GM12878 (cell line): ENCODE measurements around the gene UTF1. TPM values are rescaled to one million over a fixed set of nuclear protein-coding genes. Genes with fewer than 3 reads are reported as not detected.
A peak's percentile ranks its signal among the peaks of the same experiment; 100 is the strongest.

Experiments used
- ATAC-seq: fragments of 200-7000 bp; cut with Tn5 transposase; 3 replicates; pipeline ENCODE4 v1.9.1; 2020; ENCODE audit warnings: mild to moderate bottlenecking, moderate library complexity
- BruUV-seq: library from RNA; stranded (reverse); fragments of 400-500 nt; replicated peaks from 2 replicates; lab custom pipeline; 2021; lab: Mats Ljungman, UMichigan
- CTCF ChIA-PET: fragments of 300-600 bp; sonication (Branson Sonifier 250); formaldehyde crosslinking; extraction: SDS; loops from one replicate; lab custom pipeline; 2021; ENCODE audit warnings: inconsistent platforms; lab: Yijun Ruan, JAX
- POLR2A ChIA-PET: fragments of 350-600 bp; formaldehyde crosslinking; extraction: SDS; loops from one replicate; lab custom pipeline; 2021; ENCODE audit warnings: inconsistent platforms; lab: Charles Lee
- RAD21 ChIA-PET: fragments of 300-600 bp; sonication (Branson Sonifier 250); formaldehyde crosslinking; loops from one replicate; lab custom pipeline; 2023; ENCODE audit warnings: antibody characterized with exemption; ENCODE audit not compliant: unreplicated experiment; lab: Charles Lee
- SMC1A ChIA-PET: fragments of 300-600 bp; sonication (Branson Sonifier 250); formaldehyde crosslinking; loops from one replicate; lab custom pipeline; 2023; ENCODE audit not compliant: unreplicated experiment, uncharacterized antibody; lab: Charles Lee
- DNase-seq: peaks from one replicate; pipeline ENCODE4 v3.0.0-alpha.2; 2011; ENCODE audit warnings: low read depth, low spot score
- FAIRE-seq: peaks from 3 replicates; lab custom pipeline; 2011; peaks lifted over from hg19 to GRCh38; lab: Jason Lieb, UNC
- H2AFZ ChIP-seq: 2 replicates; pipeline ENCODE4 v1.6.0; 2011; ENCODE audit warnings: low read depth, low read length, control low read depth; ENCODE audit not compliant: control insufficient read depth
- H3K27ac ChIP-seq: 2 replicates; pipeline ENCODE4 v1.5.1; 2011; ENCODE audit warnings: control low read depth; ENCODE audit not compliant: control insufficient read depth, insufficient read depth
- H3K27me3 ChIP-seq, 2 experiments: replicated peaks in 1 of 2; 2 replicates each; pipeline versions ENCODE4 v1.6.0 to v1.6.1; 2011; ENCODE audit warnings: low read length in 1 of 2; ENCODE audit not compliant: control insufficient read depth in 2 of 2, insufficient read depth in 2 of 2
- H3K36me3 ChIP-seq, 2 experiments: 2 replicates each; pipeline ENCODE4 v1.5.1; 2011; ENCODE audit warnings: low read length in 1 of 2; ENCODE audit not compliant: control insufficient read depth in 2 of 2, insufficient read depth in 2 of 2
- H3K4me1 ChIP-seq: 2 replicates; pipeline ENCODE4 v1.6.1; 2011; ENCODE audit warnings: mild to moderate bottlenecking, low read length, moderate library complexity, mixed read lengths; ENCODE audit not compliant: control insufficient read depth, insufficient read depth
- H3K4me2 ChIP-seq: 2 replicates; pipeline ENCODE4 v1.6.0; 2011; ENCODE audit warnings: control low read depth; ENCODE audit not compliant: control insufficient read depth, insufficient read depth
- H3K4me3 ChIP-seq: fragments of 200-600 bp; sonication (generic); 2 replicates; pipeline ENCODE4 v1.5.1; 2016
- H3K79me2 ChIP-seq: 2 replicates; pipeline ENCODE4 v1.6.0; 2011; ENCODE audit warnings: low read length; ENCODE audit not compliant: control insufficient read depth, insufficient read depth
- H3K9ac ChIP-seq: 2 replicates; pipeline ENCODE4 v1.8.0; 2011; ENCODE audit warnings: low read length, control low read depth, mixed read lengths; ENCODE audit not compliant: control insufficient read depth, insufficient read depth
- H3K9me3 ChIP-seq: replicated peaks from 3 replicates; pipeline ENCODE4 v1.5.1; 2011; ENCODE audit warnings: mild to moderate bottlenecking, low read length; ENCODE audit not compliant: control insufficient read depth, insufficient read depth
- H4K20me1 ChIP-seq: 2 replicates; pipeline ENCODE4 v1.6.0; 2011; ENCODE audit not compliant: control insufficient read depth, insufficient read depth
- CREB1 ChIP-seq: IDR thresholded peaks from 2 replicates; pipeline ENCODE4 v1.6.1; 2012; ENCODE audit warnings: low read depth, mild to moderate bottlenecking, inconsistent platforms
- EGR1 ChIP-seq, 2 experiments: IDR thresholded peaks; 1 replicate in 1 of 2; 2 replicates in 1 of 2; pipeline ENCODE4 v1.6.1; 2011 to 2012; ENCODE audit warnings: low read depth in 2 of 2, low read length in 2 of 2, borderline replicate concordance in 1 of 2, mild to moderate bottlenecking in 1 of 2, moderate library complexity in 1 of 2
- HDGF ChIP-seq: fragments of 450-650 bp; IDR thresholded peaks from 2 replicates; pipeline ENCODE4 v1.6.1; 2016; ENCODE audit warnings: antibody characterized with exemption
- LARP7 ChIP-seq: fragments of 450-650 bp; IDR thresholded peaks from 2 replicates; pipeline ENCODE4 v1.6.1; 2017; ENCODE audit warnings: mild to moderate bottlenecking
- POLR2A ChIP-seq: IDR thresholded peaks from 2 replicates; pipeline ENCODE4 v1.6.1; 2011; ENCODE audit warnings: low read depth, mild to moderate bottlenecking, low read length
- RELB ChIP-seq: fragments of 450-650 bp; IDR thresholded peaks from 2 replicates; pipeline ENCODE4 v1.6.1; 2017; ENCODE audit warnings: low read depth, mild to moderate bottlenecking, moderate library complexity
- ZBTB40 ChIP-seq: fragments of 450-650 bp; IDR thresholded peaks from 2 replicates; pipeline ENCODE4 v1.6.1; 2016; ENCODE audit warnings: mild to moderate bottlenecking, moderate library complexity, borderline replicate concordance
- ZSCAN29 ChIP-seq: fragments of 450-650 bp; IDR thresholded peaks from 2 replicates; pipeline ENCODE4 v1.6.1; 2017; ENCODE audit warnings: mild to moderate bottlenecking, moderate library complexity
- WGBS: methylation state at CpG from one replicate; pipeline ENCODE4 v1.1.6; 2016; ENCODE audit warnings: low lambda C conversion rate; ENCODE audit not compliant: insufficient replicate concordance, insufficient coverage; ENCODE audit errors: missing lambda C conversion rate; 5-methylcytosine and 5-hydroxymethylcytosine counted together
- in situ Hi-C: fragments of 300-500 bp; cut with MboI; formaldehyde crosslinking; loops from 9 replicates; pipeline ENCODE4 v1.14.3; 2018; ENCODE audit warnings: mixed read lengths
- intact Hi-C: fragments of 100-400 bp; cut with micrococcal nuclease; formaldehyde crosslinking; loops from one replicate; pipeline ENCODE4 v1.14.2; 2022; ENCODE audit not compliant: unreplicated experiment
- polyA plus RNA-seq, 11 experiments: library from polyadenylated mRNA; depleted of rRNA in 4 of 11; unstranded in 6 of 11; stranded (reverse) in 5 of 11; fragments of >200 nt; fragmentation: Nextera tagmentation in 4 of 11; fragmentation: Illumina TruSeq in 1 of 11; extraction: Ambion mirVana in 4 of 11; extraction: Trizol in 1 of 11; gene quantifications; 1 replicate in 1 of 11; 2 replicates in 10 of 11; pipeline versions ENCODE4 v1.2.1 to v1.2.3, GENCODE V29; 2011 to 2016; ENCODE audit warnings: inconsistent platforms in 2 of 11, missing spikeins in 2 of 11, low read depth in 1 of 11
- total RNA-seq, 4 experiments: library from RNA; depleted of rRNA in 3 of 4; stranded (reverse); fragments of >200 nt in 3 of 4; fragmentation: Illumina TruSeq in 1 of 4; extraction: Trizol in 1 of 4; gene quantifications; 2 replicates each; pipeline versions ENCODE4 v1.2.1 to v1.2.3, GENCODE V29; 2013 to 2021

The UTF1 gene
- total and polyA plus RNA-seq, 10 of the 15 experiments (the other 5 are each of a cell fraction or from before 2014, with no cell fraction given) = not detected

- POLR2A ChIA-PET = no interaction called here
- no peaks in the 10 kb centered on the region for H3K27me3 ChIP-seq
- no peak for TF ChIP-seq RELB
- no peak for TF ChIP-seq ZBTB40
- 0 out of 2 replicates have a peak, but pooled peaks have one; percentile 26 for TF ChIP-seq POLR2A
- no peak for TF ChIP-seq LARP7
- TF ChIP-seq ZSCAN29 = no peak
- no peak for TF ChIP-seq EGR1 (IDR thresholded peaks at IDR 0.05; ENCODE audit: borderline replicate concordance in 1 of 2, low read depth in 2 of 2, low read length in 2 of 2)
- no peak for TF ChIP-seq HDGF
- TF ChIP-seq CREB1 = no peak
- TF ChIP-seq, all 136 proteins: peak for 1
- H2AFZ ChIP-seq = no peak overlapping the region
- DNase-seq (no peak), ATAC-seq (no peak), FAIRE-seq (no peak)
- H4K20me1 ChIP-seq = no peaks in the 10 kb centered on the region; the same call in 1 of the 2 replicates
- H3K9me3 ChIP-seq = no peaks in the 10 kb centered on the region
- H3K4me3 ChIP-seq = no peak overlapping the region
- peaks cover 10 to 37% of the 10 kb centered on the region in 2 experiments for H3K36me3 ChIP-seq
- BruUV-seq = no TSS peak
- no peak overlapping the region for H3K9ac ChIP-seq
- H3K4me2 ChIP-seq = no peak overlapping the region
- ChIA-PET SMC1A (no interaction called here), CTCF (no interaction called here), RAD21 (no interaction called here)
- H3K4me1 ChIP-seq = peaks cover 5% of the 10 kb centered on the region
- peaks cover 12% of the 10 kb centered on the region for H3K79me2 ChIP-seq
- WGBS = 87% methylated on average over 20 of the region's 20 CpGs
- intact Hi-C loops = no loop called here
- H3K27ac ChIP-seq = no peak overlapping the region
- in situ Hi-C loops = no loop called here
Measured at GRCh38 chr10:133270204-133270603, 40.2 kb downstream of the UTF1 start.
